Upper lobe of right lung (tissue), 1 donor: Measurements from ENCODE around the gene NFXL1. TPM values are rescaled to one million over a fixed set of nuclear protein-coding genes. Genes with fewer than 3 reads are reported as not detected.

Source experiments
- ATAC-seq: fragments of 200-7000 bp; cut with Tn5 transposase; one replicate; pipeline ENCODE4 v1.9.1; 2020; ENCODE audit warnings: mild to moderate bottlenecking, moderate library complexity
- DNase-seq: peaks from one replicate; pipeline ENCODE4 v3.0.0-alpha.2; 2020
- H3K27ac ChIP-seq: fragments of 200-600 bp; one replicate; pipeline ENCODE4 v1.8.0; 2022
- H3K27me3 ChIP-seq: fragments of 200-600 bp; one replicate; pipeline ENCODE4 v1.8.0; 2022; ENCODE audit warnings: mild to moderate bottlenecking
- H3K36me3 ChIP-seq: fragments of 200-600 bp; one replicate; pipeline ENCODE4 v1.8.0; 2022
- H3K4me1 ChIP-seq: fragments of 200-600 bp; one replicate; pipeline ENCODE4 v1.8.0; 2022
- H3K4me3 ChIP-seq: fragments of 200-600 bp; one replicate; pipeline ENCODE4 v1.8.0; 2022; ENCODE audit warnings: mild to moderate bottlenecking
- H3K9me3 ChIP-seq: fragments of 200-600 bp; one replicate; pipeline ENCODE4 v1.8.0; 2022
- intact Hi-C: fragments of 100-400 bp; cut with DNase I; formaldehyde crosslinking; loops from one replicate; pipeline ENCODE4 v1.11.0; 2022
- total RNA-seq: library from RNA; stranded (reverse); fragmentation: NEBNext Ultra II Directional; extraction: Animal tissue kit (Norgen Biotek cat#: 25700); gene quantifications from one replicate; pipeline ENCODE4 v1.2.1, GENCODE V29; 2021
- TF ChIP-seq, protein P1 (sequence below): fragments of 200-600 bp; IDR thresholded peaks from one replicate; pipeline ENCODE4 v1.8.0; 2022; ENCODE audit warnings: antibody characterized with exemption
- donor health status: DM: no; HTN: yes; CAD: no; lungs with severe emphysema.

Gene NFXL1
- total RNA-seq, 1 donor from 2014 or later = 11.7 TPM

DNA sequence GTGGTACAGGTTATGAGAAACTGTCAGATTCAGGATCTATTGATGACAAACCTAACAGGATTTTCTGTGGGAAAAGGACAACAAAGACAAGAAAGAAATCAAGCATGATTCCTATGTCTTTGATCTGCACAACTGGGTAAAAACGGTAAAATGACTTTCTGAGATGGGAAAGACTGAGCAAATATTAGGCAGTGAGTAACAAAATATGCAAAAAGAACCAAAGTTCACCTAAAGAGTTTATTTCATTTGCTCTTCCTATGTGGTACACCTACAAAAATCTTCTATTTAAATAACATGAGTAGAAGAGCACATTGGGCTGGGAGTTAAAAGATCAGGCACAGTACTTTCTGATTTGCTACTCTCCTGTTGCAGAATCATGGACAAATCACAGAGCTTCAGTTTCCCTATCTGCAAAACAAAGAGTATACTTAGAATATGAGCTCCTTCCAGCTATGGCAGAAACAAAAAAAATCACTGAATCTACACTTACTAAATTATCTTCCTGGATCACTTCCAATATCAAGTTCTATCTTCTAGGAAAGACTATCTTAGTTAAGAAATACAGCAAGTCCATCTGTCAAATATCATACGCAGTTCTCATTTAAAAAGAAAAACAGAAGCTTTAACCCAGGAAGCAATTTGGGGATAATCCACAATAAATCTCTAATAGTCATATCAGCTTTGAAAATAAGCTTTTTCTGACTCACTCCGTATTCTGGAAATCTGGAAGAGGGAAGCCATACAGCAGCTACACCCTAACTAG lies 37.4 kb downstream of the NFXL1 start:
- intact Hi-C loops = no loop called here
- DNase-seq = no peak
- no peak overlapping the region for H3K27ac ChIP-seq
- peaks cover 76% of the 10 kb centered on the region for H3K36me3 ChIP-seq
- TF ChIP-seq, protein P1, sequence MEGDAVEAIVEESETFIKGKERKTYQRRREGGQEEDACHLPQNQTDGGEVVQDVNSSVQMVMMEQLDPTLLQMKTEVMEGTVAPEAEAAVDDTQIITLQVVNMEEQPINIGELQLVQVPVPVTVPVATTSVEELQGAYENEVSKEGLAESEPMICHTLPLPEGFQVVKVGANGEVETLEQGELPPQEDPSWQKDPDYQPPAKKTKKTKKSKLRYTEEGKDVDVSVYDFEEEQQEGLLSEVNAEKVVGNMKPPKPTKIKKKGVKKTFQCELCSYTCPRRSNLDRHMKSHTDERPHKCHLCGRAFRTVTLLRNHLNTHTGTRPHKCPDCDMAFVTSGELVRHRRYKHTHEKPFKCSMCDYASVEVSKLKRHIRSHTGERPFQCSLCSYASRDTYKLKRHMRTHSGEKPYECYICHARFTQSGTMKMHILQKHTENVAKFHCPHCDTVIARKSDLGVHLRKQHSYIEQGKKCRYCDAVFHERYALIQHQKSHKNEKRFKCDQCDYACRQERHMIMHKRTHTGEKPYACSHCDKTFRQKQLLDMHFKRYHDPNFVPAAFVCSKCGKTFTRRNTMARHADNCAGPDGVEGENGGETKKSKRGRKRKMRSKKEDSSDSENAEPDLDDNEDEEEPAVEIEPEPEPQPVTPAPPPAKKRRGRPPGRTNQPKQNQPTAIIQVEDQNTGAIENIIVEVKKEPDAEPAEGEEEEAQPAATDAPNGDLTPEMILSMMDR = no peak
- no peaks in the 10 kb centered on the region for H3K9me3 ChIP-seq
- ATAC-seq = no peak
- no peaks in the 10 kb centered on the region for H3K27me3 ChIP-seq
- H3K4me1 ChIP-seq = no peaks in the 10 kb centered on the region
- H3K4me3 ChIP-seq = no peak overlapping the region

DNA sequence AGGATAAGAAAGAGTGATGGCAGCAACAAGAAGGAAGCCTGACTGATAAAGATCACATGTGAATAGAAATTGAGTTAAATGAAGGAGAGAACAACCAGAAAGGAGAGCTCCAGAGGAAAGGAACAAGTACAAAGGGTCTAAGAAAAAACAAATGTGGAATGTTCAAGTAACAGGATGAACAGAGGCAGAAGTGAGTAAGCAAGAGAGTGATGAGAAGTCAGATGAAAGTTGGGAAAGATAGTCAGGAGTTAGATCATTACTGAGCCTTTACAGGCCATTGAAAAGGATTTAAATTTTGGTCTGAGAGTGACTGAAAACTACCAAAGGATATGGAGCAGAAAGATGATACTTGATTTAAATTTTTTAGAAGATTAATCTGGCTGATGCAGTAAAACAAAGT lies 38.1 kb downstream of the NFXL1 start:
- intact Hi-C loops = no loop called here

DNA sequence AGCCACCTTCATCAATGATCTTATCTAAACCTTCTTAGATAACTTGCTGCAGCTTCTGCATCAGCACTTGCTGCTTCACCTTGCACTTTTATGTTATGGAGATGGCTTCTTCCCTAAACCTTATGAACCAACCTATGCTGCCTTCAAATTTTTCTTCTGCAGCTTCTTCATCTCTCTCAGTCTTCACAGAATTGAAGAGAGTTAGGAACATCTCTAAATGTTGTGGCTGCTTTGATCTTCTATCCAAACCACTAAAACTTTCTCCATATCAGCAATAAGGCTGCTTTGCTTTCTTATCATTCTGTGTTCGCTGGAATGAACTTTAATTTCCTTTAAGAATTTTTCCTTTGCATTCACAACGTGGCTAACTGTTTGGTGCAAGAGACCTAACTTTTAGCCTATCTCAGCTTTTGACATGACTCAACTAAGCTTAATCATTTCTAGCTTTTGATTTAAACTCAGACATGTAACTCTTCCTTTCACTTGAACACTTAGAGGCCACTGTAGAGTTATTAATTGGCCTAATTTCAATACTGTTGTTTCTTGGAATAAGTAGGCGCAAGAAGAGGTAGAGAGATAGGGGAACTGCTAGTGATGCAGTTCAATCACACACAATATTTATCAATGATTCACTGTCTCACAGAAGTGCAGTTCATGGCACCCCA lies 40.4 kb downstream of the NFXL1 start:
- no peak overlapping the region for H3K27ac ChIP-seq
- TF ChIP-seq, protein P1 = no peak
- no peak for ATAC-seq
- intact Hi-C loops = no loop called here
- H3K27me3 ChIP-seq = no peaks in the 10 kb centered on the region
- H3K4me1 ChIP-seq = no peaks in the 10 kb centered on the region
- H3K4me3 ChIP-seq = no peak overlapping the region
- DNase-seq = no peak
- H3K9me3 ChIP-seq = no peaks in the 10 kb centered on the region
- H3K36me3 ChIP-seq = peaks cover 53% of the 10 kb centered on the region

More for the DNA sequence above, 38.1 kb downstream of the NFXL1 start:
- TF ChIP-seq, protein P1 = no peak
- Histone ChIP-seq H3K27ac (no peak overlapping the region), H3K4me1 (no peaks in the 10 kb centered on the region), H3K27me3 (no peaks in the 10 kb centered on the region), H3K4me3 (no peak overlapping the region), H3K36me3 (peaks cover 69% of the 10 kb centered on the region), H3K9me3 (no peaks in the 10 kb centered on the region)
- ATAC-seq (no peak), DNase-seq (no peak)

DNA sequence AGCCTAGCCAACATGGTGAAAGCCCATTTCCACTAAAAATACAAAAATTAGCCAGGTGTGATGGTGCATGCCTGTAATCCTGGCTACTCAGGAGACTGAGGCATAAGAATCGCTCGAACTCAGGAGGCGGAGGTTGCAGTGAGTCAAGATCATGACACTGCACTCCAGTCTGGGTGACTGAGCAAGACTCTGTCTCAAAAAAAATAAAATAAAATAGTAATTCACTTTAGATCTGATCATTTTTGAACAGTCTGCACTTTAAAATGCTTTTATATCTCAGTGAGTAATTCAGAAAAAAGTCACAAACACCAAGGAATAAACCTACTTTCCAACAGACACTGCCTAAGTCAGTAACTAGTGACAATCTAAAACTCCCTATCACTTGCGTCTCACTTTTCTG lies 50.9 kb downstream of the NFXL1 start:
- no peaks in the 10 kb centered on the region for H3K36me3 ChIP-seq
- ATAC-seq (no peak), DNase-seq (no peak)
- H3K27me3 ChIP-seq = no peaks in the 10 kb centered on the region
- no peak overlapping the region for H3K4me3 ChIP-seq
- H3K9me3 ChIP-seq = no peaks in the 10 kb centered on the region
- intact Hi-C loops = no loop called here
- no peaks in the 10 kb centered on the region for H3K4me1 ChIP-seq
- TF ChIP-seq, protein P1 = no peak
- no peak overlapping the region for H3K27ac ChIP-seq

DNA sequence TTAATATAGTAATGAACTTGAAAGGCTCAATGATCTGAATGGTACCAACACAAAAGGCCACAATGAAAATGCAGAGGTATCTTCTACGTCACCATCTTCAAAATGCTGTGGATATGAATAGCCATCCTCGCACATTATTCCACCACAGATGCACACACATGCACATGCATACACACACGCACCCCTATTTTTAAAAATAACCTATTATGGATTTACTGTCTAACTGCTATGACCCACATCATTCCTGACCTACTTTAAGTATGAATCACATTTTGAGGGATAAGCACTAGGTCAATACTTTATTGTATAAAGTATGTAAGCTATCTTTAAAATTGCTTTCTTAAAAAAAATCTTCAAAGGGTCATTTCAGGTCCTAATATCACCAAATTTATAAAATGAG lies 52.1 kb downstream of the NFXL1 start:
- TF ChIP-seq, protein P1 = no peak
- Histone ChIP-seq H3K4me1 (no peaks in the 10 kb centered on the region), H3K27me3 (no peaks in the 10 kb centered on the region), H3K36me3 (no peaks in the 10 kb centered on the region), H3K4me3 (no peak overlapping the region), H3K9me3 (no peaks in the 10 kb centered on the region), H3K27ac (no peak overlapping the region)
- no peak for DNase-seq
- ATAC-seq = no peak
- intact Hi-C loops = no loop called here
